ENCODE results near the gene PARP15. TPM values are rescaled to one million over a fixed set of nuclear protein-coding genes. Genes with fewer than 3 reads are reported as not detected.
"Not testable (repeated sequence)": the region's sequence is repeated elsewhere in the genome, so short reads cannot be mapped to it uniquely, and the experiment has no call there.

Gene PARP15
- total RNA-seq, 2 experiments from 2014 or later = 41.6 to 41.8 TPM

- H3K27ac ChIP-seq (ENCODE audit: low read depth in 1 of 2, low read length in 2 of 2) = peak overlapping the region; percentile 24 to 43
- H3K4me1 ChIP-seq (ENCODE audit: insufficient read depth, low read length) = peaks cover 46% of the 10 kb centered on the region
- no peak for ATAC-seq (ENCODE audit: poor library complexity)
- peak overlapping the region; percentile 93 for H3K4me3 Mint-ChIP-seq
- ChIA-PET POLR2A (interaction anchor here (1.0 to 5.3 kb wide), 8 partner anchors 104 to 1136 kb away, joined by 3 to 94 read pairs (median 14); partner anchors contain the start of genes DTX3L, FAM162A, HSPBAP1 and KPNA1), CTCF (interaction anchor here (2.8 to 3.2 kb wide), 2 partner anchors 266 to 289 kb away, joined by 8 to 16 read pairs; partner anchors contain the start of gene WDR5B)
- H3K9me3 Mint-ChIP-seq = no peaks in the 10 kb centered on the region
- peaks cover 26% of the 10 kb centered on the region for H3K36me3 Mint-ChIP-seq (ENCODE audit: low read depth)
- intact Hi-C loops (cut with DNase I, micrococcal nuclease) = loop anchor here (2.0 to 10.0 kb wide), 4 partner anchors 297 to 1017 kb away; partner anchors contain the start of genes EAF2 (in 1 of the 2), FAM162A (in 1 of the 2), HACD2 (in 1 of the 2) and HCLS1 (in 1 of the 2)
- peak overlapping the region; percentile 93 for H3K4me3 ChIP-seq (ENCODE audit: low read length)
- peaks cover 58% of the 10 kb centered on the region for H3K4me1 Mint-ChIP-seq (ENCODE audit: low read depth)
- H3K27ac Mint-ChIP-seq = peak overlapping the region; percentile 96
- no peaks in the 10 kb centered on the region for H3K9me3 ChIP-seq (ENCODE audit: control insufficient read depth in 1 of 2, insufficient read depth in 1 of 2, low read length in 2 of 2)
- TF ChIP-seq CTCF (IDR thresholded peaks at IDR 0.05) = no peak
- peak in 3 of 14 experiments; percentile 17 to 21 (median 20) for DNase-seq
- H3K27me3 Mint-ChIP-seq = no peaks in the 10 kb centered on the region
- H3K36me3 ChIP-seq (ENCODE audit: insufficient read depth, low read length) = peaks cover 14% of the 10 kb centered on the region
- H3K27me3 ChIP-seq (ENCODE audit: control insufficient read depth in 1 of 2, insufficient read depth in 2 of 2, low read length in 2 of 2) = no peaks in the 10 kb centered on the region
Observed at GRCh38 chr3:122681284-122681973, 104.0 kb downstream of the PARP15 start.

- ChIA-PET CTCF (no interaction called here), POLR2A (interaction anchor here (3.2 kb wide), 1 partner anchor 298 kb away, joined by 22 read pairs; the partner anchor contains the start of genes FAM162A and MIX23)
- H3K27ac Mint-ChIP-seq = peak overlapping the region; percentile 96
- TF ChIP-seq CTCF (IDR thresholded peaks at IDR 0.05) = no peak
- ATAC-seq (ENCODE audit: poor library complexity) (no peak), DNase-seq (peak in 1 of 14 experiments; percentile 14)
- H3K27me3 Mint-ChIP-seq = no peaks in the 10 kb centered on the region
- peak overlapping the region; percentile 93 for H3K4me3 ChIP-seq (ENCODE audit: low read length)
- H3K9me3 ChIP-seq (ENCODE audit: control insufficient read depth in 1 of 2, insufficient read depth in 1 of 2, low read length in 2 of 2) = no peaks in the 10 kb centered on the region
- peak overlapping the region in 1 of 2 donors; percentile 24 for H3K27ac ChIP-seq (ENCODE audit: low read depth in 1 of 2, low read length in 2 of 2)
- H3K9me3 Mint-ChIP-seq = no peaks in the 10 kb centered on the region
- no peaks in the 10 kb centered on the region for H3K27me3 ChIP-seq (ENCODE audit: control insufficient read depth in 1 of 2, insufficient read depth in 2 of 2, low read length in 2 of 2)
- H3K4me1 Mint-ChIP-seq (ENCODE audit: low read depth) = peaks cover 64% of the 10 kb centered on the region
- peaks cover 14% of the 10 kb centered on the region for H3K36me3 ChIP-seq (ENCODE audit: insufficient read depth, low read length)
- H3K4me1 ChIP-seq (ENCODE audit: insufficient read depth, low read length) = peaks cover 47% of the 10 kb centered on the region
- H3K4me3 Mint-ChIP-seq = peak overlapping the region; percentile 93
- intact Hi-C loops (cut with DNase I, micrococcal nuclease) = loop anchor here (2.0 to 10.0 kb wide), 4 partner anchors 297 to 1017 kb away; partner anchors contain the start of genes EAF2 (in 1 of the 2), FAM162A (in 1 of the 2), HACD2 (in 1 of the 2) and HCLS1 (in 1 of the 2)
- peaks cover 26% of the 10 kb centered on the region for H3K36me3 Mint-ChIP-seq (ENCODE audit: low read depth)
Observed at GRCh38 chr3:122681974-122682409, 104.5 kb downstream of the PARP15 start.

- peaks cover 53% of the 10 kb centered on the region for H3K4me1 ChIP-seq (ENCODE audit: insufficient read depth, low read length)
- H3K27me3 Mint-ChIP-seq; H3K27ac ChIP-seq (ENCODE audit: low read depth in 1 of 2, low read length in 2 of 2); H3K27me3 ChIP-seq (ENCODE audit: control insufficient read depth in 1 of 2, insufficient read depth in 2 of 2, low read length in 2 of 2); ATAC-seq (ENCODE audit: poor library complexity); H3K9me3 Mint-ChIP-seq; H3K9me3 ChIP-seq (ENCODE audit: control insufficient read depth in 1 of 2, insufficient read depth in 1 of 2, low read length in 2 of 2); H3K4me3 ChIP-seq (ENCODE audit: low read length): not testable (repeated sequence)
- intact Hi-C loops (cut with DNase I, micrococcal nuclease) = loop anchor here in 1 of 2 experiments (10.0 kb wide), 3 partner anchors 848 to 1018 kb away; partner anchors contain the start of genes EAF2, HACD2, HCLS1 and IQCB1
- Mint-ChIP-seq H3K4me1 (ENCODE audit: low read depth) (peaks cover 71% of the 10 kb centered on the region), H3K4me3 (peak overlapping the region; percentile 93), H3K36me3 (ENCODE audit: low read depth) (peaks cover 26% of the 10 kb centered on the region), H3K27ac (peak overlapping the region; percentile 96)
- peak in 2 of 14 experiments; percentile 48 to 49 for DNase-seq
- peaks cover 14% of the 10 kb centered on the region for H3K36me3 ChIP-seq (ENCODE audit: insufficient read depth, low read length)
- ChIA-PET POLR2A (interaction anchor here (1.4 kb wide), 1 partner anchor 299 kb away, joined by 4 read pairs; the partner anchor contains the start of gene FAM162A), CTCF (interaction anchor here (0.8 kb wide), 1 partner anchor 299 kb away, joined by 3 read pairs; the partner anchor contains the start of gene FAM162A)
Observed at GRCh38 chr3:122682778-122683411, 105.4 kb downstream of the PARP15 start.

All from CD4-positive, alpha-beta T cell (primary cell).